Neural crest cell (in vitro differentiated cells): ENCODE measurements around the gene GPATCH4. TPM values are rescaled to one million over a fixed set of nuclear protein-coding genes. Genes with fewer than 3 reads are reported as not detected.
A peak's percentile ranks its signal among the peaks of the same experiment; 100 is the strongest.

ENCODE experiments used
- DNase-seq: peaks from one replicate; pipeline ENCODE4 v3.0.0; 2021; ENCODE audit warnings: low read depth, mixed read lengths, low spot score
- H3K27ac Mint-ChIP-seq: one replicate; pipeline ENCODE4 v1.8.0; 2021; ENCODE audit warnings: mild to moderate bottlenecking, mixed read lengths; ENCODE audit not compliant: unreplicated experiment
- H3K27me3 Mint-ChIP-seq: 2 replicates; pipeline ENCODE4 v1.8.0; 2021; ENCODE audit warnings: low read depth, mild to moderate bottlenecking, mixed read lengths
- H3K36me3 Mint-ChIP-seq: 2 replicates; pipeline ENCODE4 v1.8.0; 2021; ENCODE audit warnings: low read depth, mild to moderate bottlenecking, mixed read lengths
- H3K4me1 Mint-ChIP-seq: 2 replicates; pipeline ENCODE4 v1.8.0; 2021; ENCODE audit warnings: mixed read lengths
- H3K4me3 Mint-ChIP-seq: one replicate; pipeline ENCODE4 v1.8.0; 2021; ENCODE audit warnings: mild to moderate bottlenecking, mixed read lengths
- H3K9me3 Mint-ChIP-seq: 2 replicates; pipeline ENCODE4 v1.8.0; 2021; ENCODE audit warnings: mixed read lengths
- total RNA-seq: library from RNA; stranded (reverse); gene quantifications from 2 replicates; pipeline ENCODE4 v1.2.1, GENCODE V29; 2021
- TF ChIP-seq, protein P1 (sequence below): fragments of 200-600 bp; sonication (generic); conservative IDR thresholded peaks from 2 replicates; pipeline ENCODE4 v1.5.0; 2021; ENCODE audit warnings: antibody characterized with exemption, mild to moderate bottlenecking

GPATCH4 gene
- total RNA-seq, 1 donor from 2014 or later, result 40.6 TPM

DNA sequence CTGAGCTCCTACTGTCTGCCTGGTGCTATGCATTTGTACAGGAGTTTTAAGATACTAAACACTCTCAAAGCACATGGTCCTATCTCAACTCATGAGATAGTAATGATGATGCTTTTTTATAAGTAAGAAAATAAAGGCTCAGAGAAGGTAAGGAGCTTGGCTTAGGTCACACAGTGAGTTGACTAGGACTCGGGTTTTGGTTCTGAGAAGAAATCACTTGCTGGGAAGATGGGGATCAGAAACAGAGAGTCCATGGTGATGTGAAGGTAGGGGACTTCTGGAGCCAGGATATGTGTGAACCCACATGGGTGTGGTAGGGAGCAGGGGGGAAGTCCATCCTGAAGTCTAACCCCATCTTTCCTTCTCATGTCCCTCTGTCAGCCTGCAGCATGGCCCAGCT lies 44.4 kb upstream of the GPATCH4 start:
- TF ChIP-seq, protein P1, sequence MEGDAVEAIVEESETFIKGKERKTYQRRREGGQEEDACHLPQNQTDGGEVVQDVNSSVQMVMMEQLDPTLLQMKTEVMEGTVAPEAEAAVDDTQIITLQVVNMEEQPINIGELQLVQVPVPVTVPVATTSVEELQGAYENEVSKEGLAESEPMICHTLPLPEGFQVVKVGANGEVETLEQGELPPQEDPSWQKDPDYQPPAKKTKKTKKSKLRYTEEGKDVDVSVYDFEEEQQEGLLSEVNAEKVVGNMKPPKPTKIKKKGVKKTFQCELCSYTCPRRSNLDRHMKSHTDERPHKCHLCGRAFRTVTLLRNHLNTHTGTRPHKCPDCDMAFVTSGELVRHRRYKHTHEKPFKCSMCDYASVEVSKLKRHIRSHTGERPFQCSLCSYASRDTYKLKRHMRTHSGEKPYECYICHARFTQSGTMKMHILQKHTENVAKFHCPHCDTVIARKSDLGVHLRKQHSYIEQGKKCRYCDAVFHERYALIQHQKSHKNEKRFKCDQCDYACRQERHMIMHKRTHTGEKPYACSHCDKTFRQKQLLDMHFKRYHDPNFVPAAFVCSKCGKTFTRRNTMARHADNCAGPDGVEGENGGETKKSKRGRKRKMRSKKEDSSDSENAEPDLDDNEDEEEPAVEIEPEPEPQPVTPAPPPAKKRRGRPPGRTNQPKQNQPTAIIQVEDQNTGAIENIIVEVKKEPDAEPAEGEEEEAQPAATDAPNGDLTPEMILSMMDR, result no peak
- Mint-ChIP-seq H3K27ac (no peak overlapping the region), H3K27me3 (peaks cover 70% of the 10 kb centered on the region), H3K4me1 (peaks cover 26% of the 10 kb centered on the region), H3K36me3 (no peaks in the 10 kb centered on the region), H3K9me3 (no peaks in the 10 kb centered on the region), H3K4me3 (peak overlapping the region; percentile 39)
- DNase-seq, result no peak

DNA sequence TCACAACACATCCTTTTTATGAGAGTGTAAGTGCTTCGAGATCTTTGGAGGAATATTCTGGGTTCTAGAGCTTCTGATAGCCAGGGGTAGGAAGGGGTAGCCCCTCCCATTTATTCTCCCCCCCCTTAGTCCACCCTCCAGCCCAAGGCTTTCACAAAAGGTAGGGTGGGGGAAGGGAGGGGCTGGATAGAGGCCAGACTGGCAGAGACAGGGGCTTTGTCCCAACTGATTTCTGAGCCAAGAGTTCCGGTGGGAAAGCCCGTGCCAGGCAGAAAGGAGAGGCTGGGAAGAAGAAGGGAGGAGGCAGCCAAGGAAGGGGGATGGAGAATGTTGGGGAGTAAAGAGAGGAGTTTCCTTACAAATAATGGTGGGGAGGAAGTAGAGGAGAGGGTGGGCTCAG lies 43.8 kb upstream of the GPATCH4 start:
- Mint-ChIP-seq H3K27me3 (peaks cover 69% of the 10 kb centered on the region), H3K4me1 (peaks cover 27% of the 10 kb centered on the region)
- no peak for DNase-seq

DNA sequence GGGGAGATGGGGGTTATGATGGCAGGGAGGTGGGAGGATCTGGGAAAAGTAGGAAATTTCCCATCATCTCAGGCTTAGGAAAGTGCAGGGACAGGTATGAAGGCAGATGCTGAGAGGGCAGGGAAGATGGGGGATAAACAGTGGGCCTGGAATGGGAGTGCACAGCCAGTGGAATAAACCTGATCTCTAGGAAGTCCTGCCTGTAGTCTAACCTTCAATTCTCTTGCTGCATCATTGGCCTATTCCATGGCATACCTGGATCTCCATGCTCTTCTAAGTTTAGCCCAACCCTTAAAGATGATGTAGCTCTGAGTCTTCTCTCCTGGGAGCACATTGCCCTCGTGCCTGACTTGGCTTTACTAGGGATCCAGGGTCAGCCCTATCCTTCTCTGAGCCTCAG lies 43.4 kb upstream of the GPATCH4 start:
- H3K4me3 Mint-ChIP-seq, result no peak overlapping the region
- TF ChIP-seq, protein P1, result no peak
- no peak for DNase-seq
- H3K4me1 Mint-ChIP-seq, result peaks cover 30% of the 10 kb centered on the region
- H3K27ac Mint-ChIP-seq, result no peak overlapping the region
- peaks cover 71% of the 10 kb centered on the region for H3K27me3 Mint-ChIP-seq
- no peaks in the 10 kb centered on the region for H3K9me3 Mint-ChIP-seq
- no peaks in the 10 kb centered on the region for H3K36me3 Mint-ChIP-seq

More for the DNA sequence above, 43.8 kb upstream of the GPATCH4 start:
- Mint-ChIP-seq H3K9me3 (no peaks in the 10 kb centered on the region), H3K27ac (no peak overlapping the region), H3K4me3 (no peak overlapping the region), H3K36me3 (no peaks in the 10 kb centered on the region)
- TF ChIP-seq, protein P1, result no peak

DNA sequence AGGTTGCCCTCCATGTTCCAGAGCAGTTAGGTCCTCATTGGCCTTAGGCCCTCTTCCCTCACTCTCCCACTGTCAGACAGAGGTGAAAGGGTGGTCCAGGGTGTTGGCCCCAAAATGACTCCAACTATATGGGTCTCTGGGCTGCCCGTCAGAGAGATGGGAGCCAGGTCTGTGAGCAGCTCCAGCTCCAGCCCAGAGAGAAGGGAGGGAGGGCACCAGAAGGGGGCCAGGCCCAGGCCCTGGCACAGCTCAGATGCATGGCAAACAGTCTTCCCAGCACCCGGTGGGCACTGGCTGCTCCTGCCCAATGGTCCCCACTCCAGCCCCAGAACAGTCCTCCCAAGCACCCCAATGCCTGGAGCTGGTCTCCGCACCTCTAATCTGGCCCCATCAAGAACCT lies 42.9 kb upstream of the GPATCH4 start:
- H3K27me3 Mint-ChIP-seq, result peaks cover 73% of the 10 kb centered on the region
- no peaks in the 10 kb centered on the region for H3K36me3 Mint-ChIP-seq
- peaks cover 35% of the 10 kb centered on the region for H3K4me1 Mint-ChIP-seq
- TF ChIP-seq, protein P1, result no peak
- H3K27ac Mint-ChIP-seq, result no peak overlapping the region
- H3K4me3 Mint-ChIP-seq, result no peak overlapping the region
- DNase-seq, result no peak
- no peaks in the 10 kb centered on the region for H3K9me3 Mint-ChIP-seq

DNA sequence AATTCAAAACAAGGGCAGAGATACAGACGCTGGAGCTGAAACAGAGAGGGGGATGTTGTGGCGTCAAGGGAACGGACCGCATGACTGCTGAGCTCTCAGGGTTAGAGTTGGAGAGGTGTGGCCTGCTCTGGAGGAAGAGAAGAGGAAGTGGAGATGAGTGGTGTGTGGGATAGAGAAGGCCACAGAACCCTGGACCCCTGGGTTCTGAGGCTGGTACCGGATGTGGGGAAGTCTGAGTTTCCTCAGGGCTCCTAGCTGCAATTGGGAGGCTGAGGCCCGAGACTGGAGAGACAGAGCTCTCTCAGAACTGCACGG lies 42.5 kb upstream of the GPATCH4 start:
- Mint-ChIP-seq H3K27me3 (peaks cover 73% of the 10 kb centered on the region), H3K4me3 (no peak overlapping the region), H3K36me3 (no peaks in the 10 kb centered on the region), H3K9me3 (no peaks in the 10 kb centered on the region), H3K27ac (no peak overlapping the region), H3K4me1 (peaks cover 39% of the 10 kb centered on the region)
- no peak for DNase-seq
- TF ChIP-seq, protein P1, result no peak
